LNCaP clone FGC (cell line): Measurements from ENCODE around the gene SRGAP3.

Experiments
- DNase-seq: peaks from one replicate; pipeline ENCODE4 v3.0.0-alpha.2; 2011; ENCODE audit warnings: low read depth
- H3K4me3 ChIP-seq: 2 replicates; pipeline ENCODE4 v1.5.1; 2011; ENCODE audit warnings: mild to moderate bottlenecking, low read depth, low read length, control low read depth
- CTCF ChIP-seq: IDR thresholded peaks from 2 replicates; pipeline ENCODE4 v1.5.1; 2012; ENCODE audit warnings: mild to moderate bottlenecking; ENCODE audit not compliant: control insufficient read depth, insufficient read depth; ENCODE audit errors: extremely low read depth

Gene SRGAP3

GRCh38 chr3:8967553-8967952, 281.9 kb downstream of the SRGAP3 start:
- no peak for DNase-seq
- no peak for TF ChIP-seq CTCF

GRCh38 chr3:8966820-8967348, 282.6 kb downstream of the SRGAP3 start:
- TF ChIP-seq CTCF, result no peak
- DNase-seq, result no peak
- no peak overlapping the region for H3K4me3 ChIP-seq

More at GRCh38 chr3:8967553-8967952, 281.9 kb downstream of the SRGAP3 start:
- no peak overlapping the region for H3K4me3 ChIP-seq

- no peak for TF ChIP-seq CTCF
- H3K4me3 ChIP-seq, result no peak overlapping the region
- no peak for DNase-seq
Observed at GRCh38 chr3:8966150-8966819, 283.2 kb downstream of the SRGAP3 start.

- no peak for DNase-seq
- no peak for TF ChIP-seq CTCF
- H3K4me3 ChIP-seq, result no peak overlapping the region
Observed at GRCh38 chr3:8964436-8965370, 284.7 kb downstream of the SRGAP3 start.

- H3K4me3 ChIP-seq, result peak within 1 kb of the TSS; percentile 84
- DNase-seq, result peak; percentile 71
- no peak for TF ChIP-seq CTCF
Observed at GRCh38 chr3:8963137-8963853, 286.2 kb downstream of the SRGAP3 start, which contains the start of gene RAD18. RAD18 (minus strand) TSS chr3:8963472; CDS start chr3:8963385, 87 bp downstream.

GRCh38 chr3:8962226-8962861, 287.1 kb downstream of the SRGAP3 start:
- no peak for TF ChIP-seq CTCF
- no peak for DNase-seq
- H3K4me3 ChIP-seq, result peak overlapping the region; percentile 84
